A549 treated with ZK216348 at 1 μM for 4 hours (cell line): ENCODE measurements around the gene CHMP2B. TPM values are rescaled to one million over a fixed set of nuclear protein-coding genes. Genes with fewer than 3 reads are reported as not detected.

Source experiments
- total RNA-seq: library from RNA; stranded (reverse); fragments of 200-300 nt; extraction: Qiagen RNA extraction; gene quantifications from 5 replicates; pipeline ENCODE4 v1.2.3, GENCODE V29; 2022; ENCODE audit warnings: low read depth

CHMP2B gene
- total RNA-seq: 86.1 to 112 TPM (median 102 TPM) in 5 replicates

GRCh38 chr3:87227104-87227834, at the start of gene CHMP2B:
CHMP2B (plus strand) TSS chr3:87227309; CDS start chr3:87227523, 214 bp downstream.

DNA sequence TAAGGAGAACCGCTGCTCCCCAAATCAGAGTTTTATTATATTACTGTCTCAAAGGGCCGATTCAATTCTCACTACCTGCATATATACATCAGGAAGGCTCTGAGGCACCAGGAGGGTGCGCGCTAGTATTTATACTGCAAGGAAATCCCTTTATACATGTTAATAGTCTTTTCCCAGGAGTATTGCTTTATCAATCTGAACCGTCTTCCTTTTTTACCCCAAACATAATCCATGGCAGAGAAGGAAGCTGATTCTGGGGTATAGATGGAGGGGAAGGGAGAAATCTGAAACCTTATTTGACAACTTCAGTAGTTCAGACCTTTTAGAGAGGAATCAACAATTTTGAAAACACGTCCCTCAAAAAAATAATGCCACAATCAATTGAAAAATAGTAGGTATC, 49.4 kb downstream of the CHMP2B start, which contains the start of gene POU1F1:
Gene POU1F1 (minus strand): TSS at position 101 of the 400 bp plus-strand sequence. CDS start 122 bp downstream, outside the sequence.

Other genes with a start within 250 kb of the CHMP2B start
- gene VGLL3, start 236.2 kb upstream of the CHMP2B start, total RNA-seq: 4.4 to 15.5 TPM (median 8.1 TPM) in 5 replicates
- not detected in 5 replicates for gene POU1F1, start 49.3 kb downstream of the CHMP2B start, total RNA-seq